ENCODE results near the gene CLPSL1. TPM values are rescaled to one million over a fixed set of nuclear protein-coding genes. Genes with fewer than 3 reads are reported as not detected.

Gene CLPSL1
- total and polyA plus RNA-seq, 7 donors, result not detected

DNA sequence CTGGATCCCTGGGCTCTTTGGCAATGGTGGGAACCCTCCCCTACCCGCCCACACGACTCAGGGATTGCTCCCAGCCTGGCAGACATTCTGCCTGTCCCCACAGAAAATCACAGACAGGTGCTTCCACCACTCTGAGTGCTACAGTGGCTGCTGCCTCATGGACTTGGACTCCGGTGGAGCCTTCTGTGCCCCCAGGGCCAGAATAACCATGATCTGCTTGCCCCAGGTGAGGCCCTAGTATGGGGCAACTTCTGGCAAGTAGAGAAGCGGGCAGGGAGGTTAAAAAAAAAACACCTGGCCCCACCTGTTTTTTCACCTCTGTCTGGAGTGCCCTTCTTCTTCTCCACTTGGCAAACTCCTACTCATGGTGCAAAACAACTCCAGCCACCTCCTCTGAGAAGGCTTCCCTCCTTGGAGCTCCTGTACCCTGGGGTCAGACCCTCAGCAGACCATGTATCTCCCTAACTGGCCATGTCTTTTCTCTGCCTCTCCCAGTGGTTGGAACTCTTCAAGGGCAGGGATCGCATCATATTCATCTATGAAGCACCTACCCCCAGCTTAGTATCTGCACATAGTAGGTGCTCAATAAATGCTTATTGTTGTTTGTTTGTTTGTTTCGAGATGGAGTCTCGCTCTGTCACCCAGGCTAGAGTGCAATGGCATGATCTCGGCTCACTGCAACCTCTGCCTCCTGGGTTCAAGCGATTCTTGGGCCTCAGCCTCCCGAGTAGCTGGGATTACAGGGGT lies 3.3 kb upstream of the CLPSL1 start:
- no peak overlapping the region for H3K4me3 ChIP-seq
- H3K9me3 ChIP-seq, result no peaks in the 10 kb centered on the region
- TF ChIP-seq POLR2AphosphoS5 (IDR thresholded peaks at IDR 0.05) (no peak), EP300 (IDR thresholded peaks at IDR 0.05) (no peak), POLR2A (IDR thresholded peaks at IDR 0.05) (no peak)
- TF ChIP-seq, protein P1, sequence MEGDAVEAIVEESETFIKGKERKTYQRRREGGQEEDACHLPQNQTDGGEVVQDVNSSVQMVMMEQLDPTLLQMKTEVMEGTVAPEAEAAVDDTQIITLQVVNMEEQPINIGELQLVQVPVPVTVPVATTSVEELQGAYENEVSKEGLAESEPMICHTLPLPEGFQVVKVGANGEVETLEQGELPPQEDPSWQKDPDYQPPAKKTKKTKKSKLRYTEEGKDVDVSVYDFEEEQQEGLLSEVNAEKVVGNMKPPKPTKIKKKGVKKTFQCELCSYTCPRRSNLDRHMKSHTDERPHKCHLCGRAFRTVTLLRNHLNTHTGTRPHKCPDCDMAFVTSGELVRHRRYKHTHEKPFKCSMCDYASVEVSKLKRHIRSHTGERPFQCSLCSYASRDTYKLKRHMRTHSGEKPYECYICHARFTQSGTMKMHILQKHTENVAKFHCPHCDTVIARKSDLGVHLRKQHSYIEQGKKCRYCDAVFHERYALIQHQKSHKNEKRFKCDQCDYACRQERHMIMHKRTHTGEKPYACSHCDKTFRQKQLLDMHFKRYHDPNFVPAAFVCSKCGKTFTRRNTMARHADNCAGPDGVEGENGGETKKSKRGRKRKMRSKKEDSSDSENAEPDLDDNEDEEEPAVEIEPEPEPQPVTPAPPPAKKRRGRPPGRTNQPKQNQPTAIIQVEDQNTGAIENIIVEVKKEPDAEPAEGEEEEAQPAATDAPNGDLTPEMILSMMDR (IDR thresholded peaks at IDR 0.05), result no peak
- 81 to 86% methylated on average over 10 of the region's 10 CpGs for WGBS, 2 donors
- peaks cover 0 to 12% (median 6%) of the 10 kb centered on the region in 4 donors for H3K4me1 ChIP-seq
- no peak overlapping the region for H3K27ac ChIP-seq
- H3K36me3 ChIP-seq, result no peaks in the 10 kb centered on the region
- H3K27me3 ChIP-seq, result peaks cover 14 to 54% (median 19%) of the 10 kb centered on the region in 3 donors
- no peak for DNase-seq
- intact Hi-C loops (cut with DNase I), result no loop called here

DNA sequence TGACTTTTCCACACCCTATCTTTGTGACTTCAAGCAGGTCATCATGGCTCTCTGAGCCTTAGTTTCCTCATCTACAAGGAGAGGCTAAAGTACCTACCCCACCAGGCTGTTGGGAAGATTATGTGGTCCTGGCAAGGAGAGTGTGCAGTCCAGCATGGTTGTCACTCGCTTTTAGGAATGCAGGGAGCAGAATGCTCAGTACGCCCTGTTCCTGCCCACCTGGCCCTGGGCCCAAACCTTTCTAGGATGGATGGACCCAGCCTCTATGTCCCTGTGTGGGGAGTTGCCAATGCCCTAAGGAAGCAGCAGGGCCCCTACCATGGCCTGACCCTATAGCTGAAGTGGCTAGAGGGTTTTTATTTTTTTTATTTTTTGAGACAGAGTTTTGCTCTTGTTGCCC lies 2.4 kb upstream of the CLPSL1 start:
- no peaks in the 10 kb centered on the region for H3K36me3 ChIP-seq
- peaks cover 0 to 12% (median 6%) of the 10 kb centered on the region in 4 donors for H3K4me1 ChIP-seq
- DNase-seq, result no peak
- WGBS, 2 donors, result 90% methylated on average over 2 of the region's 2 CpGs
- no peak for TF ChIP-seq EP300 (IDR thresholded peaks at IDR 0.05)
- no peak for TF ChIP-seq POLR2A (IDR thresholded peaks at IDR 0.05)
- TF ChIP-seq POLR2AphosphoS5 (IDR thresholded peaks at IDR 0.05), result no peak
- TF ChIP-seq, protein P1 (IDR thresholded peaks at IDR 0.05), result no peak
- peaks cover 14 to 60% (median 19%) of the 10 kb centered on the region in 3 donors for H3K27me3 ChIP-seq
- intact Hi-C loops (cut with DNase I), result no loop called here
- no peak overlapping the region for H3K27ac ChIP-seq
- H3K4me3 ChIP-seq, result no peak overlapping the region
- no peaks in the 10 kb centered on the region for H3K9me3 ChIP-seq

DNA sequence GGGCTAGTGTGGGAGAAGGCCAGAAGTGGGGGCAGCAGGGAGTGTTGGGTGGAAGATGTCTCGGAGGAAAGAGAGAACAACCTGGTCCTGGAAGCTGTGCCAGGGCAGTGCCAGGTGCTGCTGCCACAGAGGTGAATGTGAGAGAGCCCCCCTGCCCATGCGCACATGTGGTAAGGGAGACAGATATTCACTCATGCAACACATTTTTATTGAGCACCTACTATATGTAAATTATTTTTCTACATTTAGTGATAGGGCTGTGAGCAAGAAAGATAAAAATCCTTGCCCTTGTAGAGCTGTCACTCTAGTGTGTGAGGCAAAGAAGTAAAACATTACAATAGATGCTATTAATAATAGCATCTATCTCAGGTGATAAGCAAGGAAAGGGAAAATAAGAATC lies 471 bp downstream of the CLPSL1 start:
- no peak for DNase-seq
- Histone ChIP-seq H3K4me3 (no peak overlapping the region), H3K36me3 (no peaks in the 10 kb centered on the region), H3K4me1 (peaks cover 0 to 6% (median 5%) of the 10 kb centered on the region in 4 donors), H3K27me3 (peaks cover 10 to 41% (median 16%) of the 10 kb centered on the region in 3 donors), H3K27ac (no peak overlapping the region), H3K9me3 (no peaks in the 10 kb centered on the region)
- intact Hi-C loops (cut with DNase I), result no loop called here
- TF ChIP-seq POLR2AphosphoS5 (IDR thresholded peaks at IDR 0.05) (no peak), POLR2A (IDR thresholded peaks at IDR 0.05) (no peak), EP300 (IDR thresholded peaks at IDR 0.05) (no peak)
- TF ChIP-seq, protein P1 (IDR thresholded peaks at IDR 0.05), result no peak
- WGBS, 2 donors, result 91 to 96% methylated on average over 2 of the region's 2 CpGs

DNA sequence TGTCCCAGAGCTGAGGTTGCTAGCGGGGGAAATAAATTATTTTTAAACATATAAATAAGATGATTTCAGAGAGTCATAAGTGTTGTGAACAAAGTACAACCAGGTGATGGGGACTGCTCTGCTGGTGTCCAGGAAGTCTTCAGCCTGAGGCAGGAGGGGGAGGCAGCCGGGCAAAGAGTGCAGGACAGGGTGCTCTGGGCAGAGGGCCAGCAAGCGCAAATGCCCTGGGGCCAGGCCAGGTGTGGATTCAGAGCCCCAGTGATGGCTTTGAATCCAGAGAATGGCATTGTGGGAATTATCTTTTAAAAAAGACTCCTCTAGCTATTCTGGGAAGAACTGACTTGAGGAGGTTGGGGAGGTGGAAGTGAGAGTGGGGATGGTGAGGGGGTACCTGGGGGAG lies 1.6 kb downstream of the CLPSL1 start:
- no peaks in the 10 kb centered on the region for H3K9me3 ChIP-seq
- intact Hi-C loops (cut with DNase I), result no loop called here
- no peaks in the 10 kb centered on the region for H3K4me1 ChIP-seq
- no peak overlapping the region for H3K27ac ChIP-seq
- TF ChIP-seq, protein P1 (IDR thresholded peaks at IDR 0.05), result no peak
- TF ChIP-seq EP300 (IDR thresholded peaks at IDR 0.05) (no peak), POLR2AphosphoS5 (IDR thresholded peaks at IDR 0.05) (no peak), POLR2A (IDR thresholded peaks at IDR 0.05) (no peak)
- H3K27me3 ChIP-seq, result peaks cover 10 to 41% (median 18%) of the 10 kb centered on the region in 3 donors
- no peak overlapping the region for H3K4me3 ChIP-seq
- no peak for DNase-seq
- WGBS, 2 donors, result 19 to 63% methylated on average over 3 of the region's 3 CpGs
- no peaks in the 10 kb centered on the region for H3K36me3 ChIP-seq

Data from sigmoid colon (tissue), 7 donors.